Gastrocnemius medialis (tissue), 4 donors: Measurements from ENCODE around the gene BAZ2B. TPM values are rescaled to one million over a fixed set of nuclear protein-coding genes. Genes with fewer than 3 reads are reported as not detected.

Experiments
- ATAC-seq, 2 donors: fragments of 150-250 bp; one replicate each; pipeline ENCODE4 v1.9.1; 2016
- DNase-seq, 2 donors: peaks; one replicate each; pipeline ENCODE4 v3.0.0-alpha.2; 2019
- H3K27ac ChIP-seq, 4 donors: fragments of 200-600 bp; sonication (generic); 1 replicate in 1 of 4; 2 replicates in 3 of 4; pipeline ENCODE4 v1.5.1; 2016 to 2018; ENCODE audit warnings: mild to moderate bottlenecking in 2 of 4, moderate library complexity in 1 of 4
- H3K27me3 ChIP-seq, 3 donors: fragments of 200-600 bp; sonication (generic) in 2 of 3; 1 replicate in 1 of 3; 2 replicates in 2 of 3; pipeline versions ENCODE4 v1.5.1 to v1.6.0; 2016 to 2019; ENCODE audit warnings: mild to moderate bottlenecking in 1 of 3, moderate library complexity in 1 of 3
- H3K36me3 ChIP-seq, 2 donors: fragments of 200-600 bp; sonication (generic) in 1 of 2; one replicate each; pipeline ENCODE4 v1.5.1; 2017 to 2018
- H3K4me1 ChIP-seq, 2 donors: fragments of 200-600 bp; sonication (generic) in 1 of 2; one replicate each; pipeline ENCODE4 v1.5.1; 2016 to 2017; ENCODE audit warnings: mild to moderate bottlenecking in 2 of 2
- H3K4me3 ChIP-seq, 4 donors: fragments of 200-600 bp; sonication (generic) in 3 of 4; 1 replicate in 1 of 4; 2 replicates in 3 of 4; pipeline ENCODE4 v1.5.1; 2016 to 2019; ENCODE audit warnings: mild to moderate bottlenecking in 2 of 4
- H3K9me3 ChIP-seq, 3 donors: fragments of 200-600 bp; sonication (generic) in 2 of 3; 1 replicate in 1 of 3; 2 replicates in 2 of 3; pipeline ENCODE4 v1.5.1; 2016 to 2019
- CTCF ChIP-seq, 5 experiments: fragments of 450-650 bp in 3 of 5; fragments of 200-600 bp in 2 of 5; sonication (generic) in 2 of 5; IDR thresholded peaks in 4 of 5; conservative IDR thresholded peaks in 1 of 5; 1 replicate in 4 of 5; 2 replicates in 1 of 5; pipeline ENCODE4 v1.5.1; 2016 to 2019; ENCODE audit warnings: antibody characterized with exemption in 5 of 5, mild to moderate bottlenecking in 3 of 5, moderate library complexity in 3 of 5
- POLR2A ChIP-seq, 2 donors: fragments of 450-650 bp; IDR thresholded peaks; one replicate each; pipeline ENCODE4 v1.6.1; 2017; ENCODE audit warnings: antibody characterized with exemption in 2 of 2, mild to moderate bottlenecking in 2 of 2, moderate library complexity in 2 of 2
- in situ Hi-C, 4 donors: fragments of 200-750 bp; cut with MboI; loops; one replicate each; pipeline versions ENCODE4 v1.15.0 to v1.8.0; 2017; ENCODE audit warnings: low sequenced_read_pairs in 4 of 4
- intact Hi-C: fragments of 100-400 bp; cut with DNase I; formaldehyde crosslinking; loops from one replicate; pipeline ENCODE4 v1.15.1; 2023; ENCODE audit warnings: low total_unique reads
- total RNA-seq, 4 donors: library from RNA; depleted of rRNA; stranded (reverse); fragments of >200 nt; gene quantifications; one replicate each; pipeline versions ENCODE4 v1.1.0 to v1.2.3, GENCODE V29; 2016

The BAZ2B gene
- total RNA-seq, 4 donors from 2014 or later, result 27.6 to 57.2 (median 52.3) TPM

GRCh38 chr2:159307942-159308341 is 308.4 kb downstream of the BAZ2B start:
- Histone ChIP-seq H3K27ac (no peak overlapping the region), H3K4me3 (no peak overlapping the region), H3K27me3 (no peaks in the 10 kb centered on the region), H3K36me3 (no peaks in the 10 kb centered on the region), H3K4me1 (no peaks in the 10 kb centered on the region), H3K9me3 (no peaks in the 10 kb centered on the region)
- intact Hi-C loops, result no loop called here
- in situ Hi-C loops, result no loop called here
- TF ChIP-seq POLR2A (IDR thresholded peaks at IDR 0.05) (no peak), CTCF (IDR thresholded peaks at IDR 0.05 in 4 of 5, conservative IDR thresholded peaks at IDR 0.05 in 1 of 5) (no peak)
- ATAC-seq (no peak), DNase-seq (no peak)

GRCh38 chr2:159300586-159300985 is 315.8 kb downstream of the BAZ2B start:
- in situ Hi-C loops, result no loop called here
- no peaks in the 10 kb centered on the region for H3K4me1 ChIP-seq
- DNase-seq (no peak), ATAC-seq (no peak)
- H3K36me3 ChIP-seq, result no peaks in the 10 kb centered on the region
- H3K27ac ChIP-seq, result no peak overlapping the region
- no peaks in the 10 kb centered on the region for H3K27me3 ChIP-seq
- intact Hi-C loops, result no loop called here
- no peaks in the 10 kb centered on the region for H3K9me3 ChIP-seq
- no peak overlapping the region for H3K4me3 ChIP-seq
- TF ChIP-seq POLR2A (IDR thresholded peaks at IDR 0.05), result no peak

GRCh38 chr2:159298967-159299366 is 317.4 kb downstream of the BAZ2B start:
- ATAC-seq (no peak), DNase-seq (no peak)
- H3K36me3 ChIP-seq, result no peaks in the 10 kb centered on the region
- no peak overlapping the region for H3K27ac ChIP-seq
- no peaks in the 10 kb centered on the region for H3K9me3 ChIP-seq
- H3K4me3 ChIP-seq, result no peak overlapping the region
- no peaks in the 10 kb centered on the region for H3K27me3 ChIP-seq
- intact Hi-C loops, result no loop called here
- H3K4me1 ChIP-seq, result no peaks in the 10 kb centered on the region
- in situ Hi-C loops, result no loop called here
- TF ChIP-seq POLR2A (IDR thresholded peaks at IDR 0.05), result no peak
- TF ChIP-seq CTCF (IDR thresholded peaks at IDR 0.05 in 4 of 5, conservative IDR thresholded peaks at IDR 0.05 in 1 of 5), result no peak

GRCh38 chr2:159297042-159297707 is 319.2 kb downstream of the BAZ2B start:
- no peak for DNase-seq
- no peaks in the 10 kb centered on the region for H3K4me1 ChIP-seq
- TF ChIP-seq POLR2A (IDR thresholded peaks at IDR 0.05) (no peak), CTCF (IDR thresholded peaks at IDR 0.05 in 4 of 5, conservative IDR thresholded peaks at IDR 0.05 in 1 of 5) (no peak)
- no peaks in the 10 kb centered on the region for H3K27me3 ChIP-seq
- H3K9me3 ChIP-seq, result no peaks in the 10 kb centered on the region
- no peak overlapping the region for H3K4me3 ChIP-seq
- intact Hi-C loops, result no loop called here
- H3K36me3 ChIP-seq, result no peaks in the 10 kb centered on the region
- H3K27ac ChIP-seq, result no peak overlapping the region
- ATAC-seq, result no peak
- in situ Hi-C loops, result no loop called here

- H3K27me3 ChIP-seq, result no peaks in the 10 kb centered on the region
- DNase-seq, result no peak
- H3K4me3 ChIP-seq, result no peak overlapping the region
- no peaks in the 10 kb centered on the region for H3K9me3 ChIP-seq
- no peak overlapping the region for H3K27ac ChIP-seq
- peaks cover 4 to 6% of the 10 kb centered on the region in 2 donors for H3K4me1 ChIP-seq
- intact Hi-C loops (no loop called here), in situ Hi-C loops (no loop called here)
- H3K36me3 ChIP-seq, result no peaks in the 10 kb centered on the region
- TF ChIP-seq POLR2A (IDR thresholded peaks at IDR 0.05) (no peak), CTCF (IDR thresholded peaks at IDR 0.05 in 4 of 5, conservative IDR thresholded peaks at IDR 0.05 in 1 of 5) (no peak)
- ATAC-seq, result no peak
These were observed 324.2 kb downstream of the BAZ2B start for GRCh38 chr2:159292157-159292556.
